GM12801 (cell line): ENCODE results near the gene PINLYP.
A peak's percentile ranks its signal among the peaks of the same experiment; 100 is the strongest.

ENCODE experiments used
- TF ChIP-seq, protein P1 (sequence below): IDR thresholded peaks from one replicate; pipeline ENCODE4 v1.5.1; 2011; ENCODE audit warnings: control low read depth; ENCODE audit not compliant: insufficient read length; ENCODE audit errors: extremely low read depth

The PINLYP gene

DNA sequence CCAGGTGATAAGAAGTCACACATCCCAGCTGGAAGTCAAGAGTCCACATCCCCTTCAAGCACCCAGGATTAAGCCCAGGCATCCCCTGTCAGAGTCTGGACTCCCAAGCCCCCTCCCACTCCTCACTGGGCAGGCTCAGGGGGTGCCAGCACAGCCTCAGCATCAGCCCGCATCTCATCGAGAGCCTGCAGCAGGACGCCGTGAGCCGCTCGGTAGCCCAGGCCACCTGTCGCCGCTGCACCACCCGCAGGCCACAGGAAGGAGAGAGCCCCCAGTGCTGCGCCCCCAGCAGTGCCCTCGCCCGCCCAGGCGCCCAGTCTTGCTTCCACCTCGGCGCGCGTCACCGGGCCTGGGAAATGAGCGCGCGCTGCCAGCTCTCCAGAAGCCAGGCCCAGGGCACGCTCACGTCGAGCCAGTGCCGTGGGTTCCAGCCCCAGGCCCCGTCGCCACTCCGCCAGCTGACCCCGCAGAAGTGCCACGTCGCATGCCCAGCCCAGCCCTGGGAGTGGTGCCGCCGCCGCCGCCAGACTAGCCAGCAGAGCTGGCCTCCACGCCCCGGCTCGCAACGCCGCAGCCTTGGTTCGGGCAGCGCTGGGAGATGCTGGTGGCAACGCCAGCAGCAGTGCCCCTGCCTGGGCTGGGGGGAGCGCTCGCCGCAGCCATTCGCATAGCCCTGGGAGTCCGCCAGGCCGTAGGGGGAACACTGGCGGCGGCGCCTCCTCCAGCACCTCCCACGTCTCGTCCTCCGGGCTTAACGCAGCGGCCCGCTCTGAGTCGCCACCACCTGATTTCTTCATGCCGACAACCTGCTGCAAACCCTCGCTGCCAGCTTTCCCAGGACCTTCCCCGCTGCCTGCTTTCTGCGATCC is 16.5 kb downstream of the PINLYP start:
- TF ChIP-seq, protein P1, sequence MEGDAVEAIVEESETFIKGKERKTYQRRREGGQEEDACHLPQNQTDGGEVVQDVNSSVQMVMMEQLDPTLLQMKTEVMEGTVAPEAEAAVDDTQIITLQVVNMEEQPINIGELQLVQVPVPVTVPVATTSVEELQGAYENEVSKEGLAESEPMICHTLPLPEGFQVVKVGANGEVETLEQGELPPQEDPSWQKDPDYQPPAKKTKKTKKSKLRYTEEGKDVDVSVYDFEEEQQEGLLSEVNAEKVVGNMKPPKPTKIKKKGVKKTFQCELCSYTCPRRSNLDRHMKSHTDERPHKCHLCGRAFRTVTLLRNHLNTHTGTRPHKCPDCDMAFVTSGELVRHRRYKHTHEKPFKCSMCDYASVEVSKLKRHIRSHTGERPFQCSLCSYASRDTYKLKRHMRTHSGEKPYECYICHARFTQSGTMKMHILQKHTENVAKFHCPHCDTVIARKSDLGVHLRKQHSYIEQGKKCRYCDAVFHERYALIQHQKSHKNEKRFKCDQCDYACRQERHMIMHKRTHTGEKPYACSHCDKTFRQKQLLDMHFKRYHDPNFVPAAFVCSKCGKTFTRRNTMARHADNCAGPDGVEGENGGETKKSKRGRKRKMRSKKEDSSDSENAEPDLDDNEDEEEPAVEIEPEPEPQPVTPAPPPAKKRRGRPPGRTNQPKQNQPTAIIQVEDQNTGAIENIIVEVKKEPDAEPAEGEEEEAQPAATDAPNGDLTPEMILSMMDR: no peak

DNA sequence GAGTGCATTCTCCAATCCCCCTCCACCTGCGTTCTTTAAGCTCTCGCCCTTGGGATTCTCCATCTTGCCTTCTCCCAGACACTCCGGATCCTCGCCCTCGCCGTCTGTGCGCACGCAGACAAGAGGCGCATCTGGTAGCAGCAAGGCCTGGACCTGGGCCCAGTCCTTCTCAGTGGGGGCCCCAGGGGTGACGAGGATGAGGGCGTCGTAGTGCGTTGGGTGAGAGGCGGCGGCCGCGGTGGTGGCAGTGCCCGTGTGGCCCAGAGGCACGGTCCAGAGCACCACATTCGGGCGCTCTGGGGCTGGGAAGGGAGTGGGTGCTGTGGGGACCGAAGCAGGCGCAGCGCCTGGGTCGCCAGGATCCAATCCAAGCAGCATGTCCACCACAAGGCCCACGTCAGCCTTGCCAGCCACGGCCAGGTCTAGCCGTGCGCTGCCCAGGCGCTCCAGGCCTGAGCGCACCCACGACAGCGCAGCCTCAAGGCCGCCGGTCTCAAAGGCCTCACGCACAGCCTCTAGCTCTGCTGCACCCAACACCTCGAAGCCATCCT is 17.3 kb downstream of the PINLYP start:
- TF ChIP-seq, protein P1: no peak

DNA sequence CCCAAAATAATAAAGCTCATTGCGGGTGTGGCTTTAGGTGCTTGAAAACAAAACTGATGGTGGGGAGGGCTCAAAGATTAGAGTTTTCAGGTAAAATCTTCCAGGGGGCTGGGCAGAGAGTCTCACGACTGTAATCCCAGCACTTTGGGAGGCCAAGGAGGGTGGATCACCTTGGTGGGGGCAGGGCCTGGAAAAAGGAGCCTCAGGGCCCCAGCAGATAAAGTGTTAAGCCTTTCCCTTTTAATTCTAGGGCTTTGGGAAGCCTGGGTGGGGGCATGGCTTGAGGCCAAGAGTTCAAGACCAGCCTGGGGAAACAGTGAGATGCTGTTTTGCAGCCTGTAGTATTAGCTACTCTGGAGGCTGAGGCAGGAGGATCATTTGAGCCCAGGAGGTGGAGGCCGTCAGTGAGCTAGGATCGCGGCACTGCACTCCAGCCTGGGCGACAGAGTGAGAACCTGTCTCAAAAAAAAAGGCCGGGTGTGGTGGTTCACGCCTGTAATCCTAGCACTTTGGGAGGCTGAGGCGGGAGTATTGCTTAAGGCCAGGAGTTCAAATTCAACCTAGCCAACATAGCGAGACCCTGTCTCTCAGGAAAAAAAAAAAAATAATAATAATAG is 18.6 kb downstream of the PINLYP start:
- TF ChIP-seq, protein P1: no peak

DNA sequence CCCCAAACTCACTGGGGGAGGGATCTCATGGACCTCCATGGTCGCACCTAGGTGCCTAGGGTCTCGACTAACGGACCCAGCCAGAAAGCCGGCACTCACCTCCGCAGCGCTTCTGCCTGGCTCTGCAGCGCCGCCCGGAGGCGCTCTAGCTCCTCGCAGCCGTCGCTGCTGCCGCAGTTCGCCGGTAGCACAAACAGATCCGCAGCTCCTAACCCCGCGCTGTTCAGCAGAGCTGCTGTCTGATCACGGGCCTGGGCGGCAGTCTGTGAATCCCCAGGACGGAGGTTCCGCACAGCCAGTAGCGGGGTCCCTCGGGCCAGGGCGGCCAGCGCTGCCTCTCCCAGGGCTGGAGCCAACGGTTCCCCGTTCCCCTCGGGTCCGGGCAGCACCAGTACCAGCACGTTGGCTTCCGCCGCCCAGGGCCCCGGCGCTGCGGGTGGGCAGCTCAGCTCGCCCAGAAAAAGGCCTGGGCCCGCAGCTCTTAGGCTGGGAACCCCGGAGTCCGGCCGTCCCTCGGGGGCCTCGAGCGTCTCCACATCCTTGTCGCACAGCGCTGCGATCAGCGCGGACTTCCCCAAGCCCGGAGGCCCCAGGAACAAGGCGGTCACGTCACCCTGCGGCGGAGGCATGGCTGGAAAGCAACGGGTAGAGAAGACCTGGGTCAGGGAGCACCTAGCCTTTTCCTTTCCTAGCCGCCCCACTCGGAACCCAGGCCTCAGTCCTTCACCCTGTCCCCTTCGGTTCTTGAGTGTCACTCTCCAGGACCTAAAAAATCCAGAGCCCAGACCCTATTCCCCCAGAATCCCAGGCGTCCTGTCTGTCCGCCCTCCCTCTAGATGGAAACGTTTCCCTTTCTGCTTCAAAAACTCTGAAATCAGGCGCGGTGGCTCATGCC is 19.4 kb downstream of the PINLYP start:
- TF ChIP-seq, protein P1: peak; percentile 6

DNA sequence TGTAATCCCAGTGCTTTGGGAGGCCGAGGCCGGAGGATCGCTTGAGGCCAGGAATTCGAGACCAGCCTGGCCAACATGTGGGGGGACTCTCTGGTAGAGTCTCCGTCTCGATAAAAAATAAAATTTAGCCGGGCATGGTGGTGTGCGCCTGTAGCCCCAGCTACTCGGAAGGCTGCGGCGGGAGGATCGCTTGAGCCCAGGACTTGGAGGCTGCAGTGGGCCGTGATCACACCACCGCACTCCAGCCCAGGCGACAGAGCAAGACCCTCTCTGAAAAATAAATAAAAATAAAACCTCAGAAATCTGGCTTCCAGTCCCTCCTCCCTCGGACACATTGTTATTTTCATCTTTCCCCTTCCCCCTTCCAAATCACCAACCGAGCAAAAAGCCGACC is 20.0 kb downstream of the PINLYP start:
- TF ChIP-seq, protein P1: no peak

DNA sequence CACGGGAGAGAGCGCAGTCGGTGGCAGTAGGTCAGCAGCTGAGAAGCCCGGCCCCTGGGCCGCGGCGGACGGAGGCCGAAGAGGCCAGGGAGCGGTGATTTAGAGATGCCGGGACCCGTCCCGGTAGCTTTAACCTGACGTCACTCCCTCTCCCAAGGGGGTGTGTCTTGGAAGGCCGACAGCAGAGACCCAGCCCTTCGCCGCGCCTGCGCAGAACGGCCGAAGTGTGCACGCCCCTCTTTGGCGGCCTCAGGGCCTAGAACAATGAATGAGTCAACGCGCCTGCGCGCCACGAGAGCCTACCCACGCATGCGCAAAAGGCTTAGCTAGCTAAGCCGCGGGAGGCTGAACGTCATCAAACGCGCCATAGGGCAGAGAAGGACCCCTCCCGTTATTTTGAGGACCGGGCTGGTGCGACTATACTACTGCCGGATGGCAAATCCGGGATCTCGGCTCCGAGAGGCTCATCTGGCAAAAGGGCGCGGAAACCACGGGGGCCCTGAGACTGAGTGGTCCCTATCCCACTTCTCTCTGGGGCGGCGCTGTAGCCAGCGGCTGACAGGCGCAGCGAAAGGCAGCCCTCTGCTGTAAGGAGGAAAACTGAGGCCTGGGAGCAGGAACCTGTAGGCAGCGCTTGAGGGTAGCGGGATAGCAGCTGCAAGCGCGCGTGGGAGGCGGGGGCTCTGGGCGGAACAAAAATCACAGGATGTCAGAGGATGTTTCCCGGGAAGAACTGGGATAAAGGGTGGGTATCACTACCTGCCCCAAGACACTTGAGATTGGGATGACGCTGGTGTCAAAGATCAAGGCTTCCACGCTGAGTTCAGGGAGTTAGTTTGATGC is 20.6 kb downstream of the PINLYP start, which contains the start of the genes IRGQ and ZNF576:
Gene IRGQ (minus strand): TSS at position 136 of the 843 bp plus-strand sequence. CDS start 796 bp downstream, outside the sequence.
Gene ZNF576 (plus strand): TSS at position 597 of the 843 bp plus-strand sequence. CDS start 514 bp downstream, outside the sequence.
- TF ChIP-seq, protein P1: no peak
